K562 (cell line): ENCODE data around the gene KLK13. TPM values are rescaled to one million over a fixed set of nuclear protein-coding genes. Genes with fewer than 3 reads are reported as not detected.

Experiments used
- BCL6 ChIP-seq: fragments of 250-450 bp; sonication (Bioruptor Pico); IDR thresholded peaks from 2 replicates; pipeline ENCODE4 v1.4.0; 2020
- BRCA1 ChIP-seq, 2 experiments: fragments of 450-650 bp in 1 of 2; sonication (generic) in 1 of 2; formaldehyde crosslinking in 1 of 2; IDR thresholded peaks; 2 replicates each; pipeline versions ENCODE4 v1.5.0 to v1.6.1; 2017 to 2020; ENCODE audit warnings: mild to moderate bottlenecking in 1 of 2, missing genetic modification reagents in 1 of 2
- CBFA2T2 ChIP-seq: fragments of 450-650 bp; conservative IDR thresholded peaks from 2 replicates; pipeline ENCODE4 v1.6.1; 2017; ENCODE audit warnings: mild to moderate bottlenecking
- CHD4 ChIP-seq: fragments of 200-600 bp; sonication (generic); IDR thresholded peaks from 3 replicates; pipeline ENCODE4 v1.6.1; 2012; ENCODE audit warnings: low read depth, mild to moderate bottlenecking, mixed read lengths, low read length, inconsistent platforms; ENCODE audit not compliant: insufficient read depth, insufficient replicate concordance, poor library complexity, severe bottlenecking
- E2F6 ChIP-seq, 2 experiments: IDR thresholded peaks; 2 replicates each; pipeline ENCODE4 v1.6.1; 2011; ENCODE audit warnings: borderline replicate concordance in 1 of 2, control low read depth in 1 of 2, low read depth in 1 of 2, low read length in 1 of 2, mild to moderate bottlenecking in 1 of 2, mixed read lengths in 1 of 2, moderate library complexity in 1 of 2; ENCODE audit not compliant: insufficient read depth in 1 of 2, insufficient read length in 1 of 2, poor library complexity in 1 of 2, severe bottlenecking in 1 of 2; ENCODE audit errors: extremely low read depth in 1 of 2
- NFIC ChIP-seq: fragments of 450-650 bp; IDR thresholded peaks from 2 replicates; pipeline ENCODE4 v1.6.1; 2017; ENCODE audit warnings: mild to moderate bottlenecking, inconsistent platforms
- PCBP2 ChIP-seq: fragments of 200-400 bp; formaldehyde crosslinking; IDR thresholded peaks from 2 replicates; pipeline ENCODE4 v1.6.1; 2018; ENCODE audit warnings: low read length, low read depth, mild to moderate bottlenecking, moderate library complexity; ENCODE audit not compliant: poor library complexity, severe bottlenecking
- PHF21A ChIP-seq: fragments of 450-650 bp; IDR thresholded peaks from 2 replicates; pipeline ENCODE4 v1.6.1; 2017; ENCODE audit warnings: low read depth, borderline replicate concordance
- RREB1 ChIP-seq: fragments of 250-450 bp; sonication (Bioruptor Pico); IDR thresholded peaks from 2 replicates; pipeline ENCODE4 v1.4.0; 2020
- SLC30A9 ChIP-seq: fragments of 250-450 bp; sonication (Bioruptor Pico); IDR thresholded peaks from 2 replicates; pipeline ENCODE4 v1.8.0; 2022; ENCODE audit warnings: mild to moderate bottlenecking, moderate library complexity
- SMC3 ChIP-seq: conservative IDR thresholded peaks from 2 replicates; pipeline ENCODE4 v1.6.1; 2011; ENCODE audit warnings: low read depth, low read length, improper control_type of control experiment; ENCODE audit not compliant: insufficient read depth
- ZC3H8 ChIP-seq: fragments of 450-650 bp; IDR thresholded peaks from 2 replicates; pipeline ENCODE4 v1.6.1; 2017
- ZHX1 ChIP-seq: fragments of 150-350 bp; conservative IDR thresholded peaks from 2 replicates; pipeline ENCODE4 v1.6.1; 2014; ENCODE audit warnings: low read length
- ZZZ3 ChIP-seq: fragments of 450-650 bp; IDR thresholded peaks from 2 replicates; pipeline ENCODE4 v1.6.1; 2016; ENCODE audit warnings: antibody characterized with exemption, mild to moderate bottlenecking, moderate library complexity
- polyA plus RNA-seq, 8 experiments: library from polyadenylated mRNA; depleted of rRNA in 4 of 8; stranded (reverse) in 5 of 8; unstranded in 3 of 8; fragments of >200 nt; fragmentation: Nextera tagmentation in 2 of 8; fragmentation: Illumina TruSeq in 1 of 8; extraction: Ambion mirVana in 2 of 8; extraction: Trizol in 1 of 8; gene quantifications; 2 replicates each; pipeline versions ENCODE4 v1.2.1 to v1.2.3, GENCODE V29; 2011 to 2014; ENCODE audit warnings: inconsistent platforms in 1 of 8, missing spikeins in 1 of 8
- total RNA-seq, 7 experiments: library from RNA; depleted of rRNA in 6 of 7; stranded (reverse); fragments of >200 nt in 6 of 7; fragmentation: Illumina TruSeq in 2 of 7; extraction: Trizol in 2 of 7; gene quantifications; 2 replicates each; pipeline versions ENCODE4 v1.2.1 to v1.2.3, GENCODE V29; 2011 to 2021; ENCODE audit warnings: low replicate concordance in 1 of 7

KLK13 gene
- total and polyA plus RNA-seq, 9 of the 15 experiments (the other 6 are each of a cell fraction or from before 2014, with no cell fraction given), result 0.72 to 9.0 (median 2.3) TPM

- TF ChIP-seq CBFA2T2, result no peak
- peak; percentile 64 for TF ChIP-seq SMC3
- TF ChIP-seq RREB1 (CRISPR knock-in tag), result no peak
- TF ChIP-seq NFIC, result no peak
- TF ChIP-seq E2F6 (IDR thresholded peaks at IDR 0.05; ENCODE audit: borderline replicate concordance in 1 of 2, extremely low read depth in 1 of 2, insufficient read depth in 1 of 2, insufficient read length in 1 of 2, low read depth in 1 of 2, low read length in 1 of 2, poor library complexity in 1 of 2, severe bottlenecking in 1 of 2), result no peak
- TF ChIP-seq BCL6 (CRISPR knock-in tag), result no peak
- TF ChIP-seq ZZZ3, result no peak
- TF ChIP-seq BRCA1 (IDR thresholded peaks at IDR 0.05), result no peak
- TF ChIP-seq BRCA1 (CRISPR knock-in tag; IDR thresholded peaks at IDR 0.05), result no peak
- no peak for TF ChIP-seq ZHX1
- TF ChIP-seq PHF21A, result no peak
- TF ChIP-seq PCBP2, result no peak
- no peak for TF ChIP-seq SLC30A9 (CRISPR knock-in tag)
- TF ChIP-seq CHD4, result no peak
- no peak for TF ChIP-seq ZC3H8
Observed at GRCh38 chr19:51097166-51097738, 32.4 kb upstream of the KLK13 start (continued).
